ENCODE results near the gene VEZF1.
"Not testable (repeated sequence)": the region's sequence is repeated elsewhere in the genome, so short reads cannot be mapped to it uniquely, and the experiment has no call there.

Gene VEZF1

DNA sequence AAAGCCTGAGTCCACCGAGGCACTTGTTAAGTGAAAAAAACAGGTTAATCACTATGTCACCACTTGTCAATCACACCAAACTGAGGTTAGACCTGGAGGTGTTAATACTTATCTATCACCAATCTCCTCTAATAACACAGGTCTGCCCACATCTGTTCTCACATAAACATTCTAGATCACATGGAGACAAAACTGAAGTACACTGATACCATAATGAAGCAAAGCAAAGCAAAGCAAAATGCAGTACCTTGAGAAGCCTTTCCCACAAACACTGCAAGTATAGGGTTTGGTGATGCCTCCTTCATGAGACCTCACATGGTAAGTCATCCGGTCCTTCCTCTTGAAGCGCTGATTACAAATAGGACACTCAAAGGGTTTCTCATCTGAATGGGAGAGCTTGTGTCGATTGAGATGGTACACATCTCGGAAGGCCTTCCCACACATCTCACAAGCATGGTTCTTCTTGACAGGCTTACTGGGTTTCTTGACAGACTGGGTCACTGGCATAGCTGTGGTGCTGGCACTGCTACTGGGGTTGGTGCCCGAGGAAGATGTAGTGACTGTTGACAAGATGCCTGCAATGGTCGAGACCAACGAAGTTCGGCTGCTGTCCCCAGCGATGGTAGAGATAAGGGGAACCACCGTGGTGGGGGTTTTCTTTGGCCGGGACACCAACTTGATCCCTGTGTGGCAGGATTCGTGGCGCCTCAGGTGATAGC, 5.4 kb downstream of the VEZF1 start:
- no peak overlapping the region for H3K4me3 ChIP-seq (ENCODE audit: low read depth, low read length)

DNA sequence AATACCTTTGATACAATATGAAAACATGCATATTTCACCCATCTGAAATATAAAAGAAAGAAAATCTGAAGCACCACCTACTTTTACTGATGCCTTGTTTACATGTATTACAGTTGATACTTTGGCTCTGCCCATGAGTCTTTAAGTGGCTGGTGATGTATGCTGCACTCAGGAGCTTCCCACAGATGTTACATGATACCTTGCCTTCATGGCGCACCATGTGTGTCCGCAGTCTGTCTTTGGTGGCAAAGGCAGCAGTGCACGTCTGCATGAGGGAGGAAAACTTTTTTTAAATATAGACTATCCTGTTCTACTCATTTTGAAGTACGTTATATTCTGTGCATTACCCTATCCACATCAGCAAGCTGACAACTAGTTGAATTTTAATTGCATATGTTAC, 7.5 kb downstream of the VEZF1 start:
- no peak overlapping the region for H3K4me3 ChIP-seq (ENCODE audit: low read depth, low read length)
- TF ChIP-seq, protein P1, sequence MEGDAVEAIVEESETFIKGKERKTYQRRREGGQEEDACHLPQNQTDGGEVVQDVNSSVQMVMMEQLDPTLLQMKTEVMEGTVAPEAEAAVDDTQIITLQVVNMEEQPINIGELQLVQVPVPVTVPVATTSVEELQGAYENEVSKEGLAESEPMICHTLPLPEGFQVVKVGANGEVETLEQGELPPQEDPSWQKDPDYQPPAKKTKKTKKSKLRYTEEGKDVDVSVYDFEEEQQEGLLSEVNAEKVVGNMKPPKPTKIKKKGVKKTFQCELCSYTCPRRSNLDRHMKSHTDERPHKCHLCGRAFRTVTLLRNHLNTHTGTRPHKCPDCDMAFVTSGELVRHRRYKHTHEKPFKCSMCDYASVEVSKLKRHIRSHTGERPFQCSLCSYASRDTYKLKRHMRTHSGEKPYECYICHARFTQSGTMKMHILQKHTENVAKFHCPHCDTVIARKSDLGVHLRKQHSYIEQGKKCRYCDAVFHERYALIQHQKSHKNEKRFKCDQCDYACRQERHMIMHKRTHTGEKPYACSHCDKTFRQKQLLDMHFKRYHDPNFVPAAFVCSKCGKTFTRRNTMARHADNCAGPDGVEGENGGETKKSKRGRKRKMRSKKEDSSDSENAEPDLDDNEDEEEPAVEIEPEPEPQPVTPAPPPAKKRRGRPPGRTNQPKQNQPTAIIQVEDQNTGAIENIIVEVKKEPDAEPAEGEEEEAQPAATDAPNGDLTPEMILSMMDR (IDR thresholded peaks at IDR 0.05; ENCODE audit: low read depth, low read length): no peak

More for the DNA sequence above, 5.4 kb downstream of the VEZF1 start:
- TF ChIP-seq, protein P1 (IDR thresholded peaks at IDR 0.05; ENCODE audit: low read depth, low read length): no peak

DNA sequence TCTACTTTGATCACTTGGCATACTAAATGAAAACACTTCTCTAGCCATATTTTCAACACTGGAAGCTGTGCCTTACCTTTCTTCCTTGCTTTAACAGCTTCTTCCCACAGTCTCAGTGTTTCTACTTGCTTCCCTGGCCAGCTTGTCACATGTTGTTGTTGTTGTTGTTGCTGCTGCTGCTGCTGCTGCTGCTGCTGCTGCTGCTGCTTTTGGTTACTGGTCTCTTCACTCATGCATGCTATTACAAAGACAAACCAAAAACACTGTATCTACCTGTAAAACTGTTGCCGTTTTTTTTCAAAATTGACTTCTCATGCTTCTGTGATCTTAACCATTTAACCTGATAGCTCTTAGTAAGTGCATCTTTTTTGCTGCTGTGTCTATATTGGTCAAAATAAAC, 9.0 kb downstream of the VEZF1 start:
- no peak overlapping the region for H3K4me3 ChIP-seq (ENCODE audit: low read depth, low read length)
- TF ChIP-seq, protein P1 (IDR thresholded peaks at IDR 0.05; ENCODE audit: low read depth, low read length): no peak

DNA sequence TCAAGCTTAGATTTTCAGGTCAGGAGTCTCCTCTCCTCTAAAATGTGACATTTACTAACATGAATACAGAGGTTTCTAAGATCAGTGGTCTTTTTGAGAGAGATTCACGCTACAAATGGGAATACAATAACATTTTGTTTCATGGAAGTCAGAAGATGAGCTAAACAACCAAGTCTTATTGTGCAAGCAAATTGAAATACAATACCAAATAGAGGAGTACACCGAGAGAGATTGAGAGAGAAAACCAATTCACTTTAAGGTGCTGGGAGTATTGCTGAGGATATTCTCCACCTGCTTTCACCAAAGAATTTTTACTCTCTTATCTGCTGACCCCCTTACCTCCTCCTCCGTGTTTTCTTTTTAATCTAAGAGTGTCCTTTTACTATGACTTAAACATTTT, 11.5 kb downstream of the VEZF1 start:
- TF ChIP-seq, protein P1 (IDR thresholded peaks at IDR 0.05; ENCODE audit: low read depth, low read length): no peak

DNA sequence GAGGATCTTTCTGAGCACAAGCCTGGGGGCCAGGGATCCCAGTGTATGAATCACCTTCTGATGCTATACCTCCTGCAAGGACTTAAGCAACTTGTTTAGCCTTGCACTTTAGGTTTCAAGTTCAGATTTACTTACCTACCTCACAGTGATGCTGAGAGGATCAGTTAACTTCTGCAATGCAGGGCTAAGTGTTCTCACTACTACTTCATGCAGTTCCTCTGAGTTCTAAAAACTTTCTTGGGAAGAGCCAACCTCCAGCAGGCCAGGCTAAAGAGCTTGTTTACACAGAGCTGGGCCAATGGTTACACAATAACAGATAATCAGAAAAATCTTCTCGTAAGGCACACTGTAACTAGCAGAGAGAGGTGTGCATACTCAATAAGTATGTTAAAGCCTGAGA, 13.0 kb downstream of the VEZF1 start:
- TF ChIP-seq, protein P1 (IDR thresholded peaks at IDR 0.05; ENCODE audit: low read depth, low read length): no peak
- no peak overlapping the region for H3K4me3 ChIP-seq (ENCODE audit: low read depth, low read length)

More for the DNA sequence above, 11.5 kb downstream of the VEZF1 start:
- H3K4me3 ChIP-seq (ENCODE audit: low read depth, low read length): no peak overlapping the region

DNA sequence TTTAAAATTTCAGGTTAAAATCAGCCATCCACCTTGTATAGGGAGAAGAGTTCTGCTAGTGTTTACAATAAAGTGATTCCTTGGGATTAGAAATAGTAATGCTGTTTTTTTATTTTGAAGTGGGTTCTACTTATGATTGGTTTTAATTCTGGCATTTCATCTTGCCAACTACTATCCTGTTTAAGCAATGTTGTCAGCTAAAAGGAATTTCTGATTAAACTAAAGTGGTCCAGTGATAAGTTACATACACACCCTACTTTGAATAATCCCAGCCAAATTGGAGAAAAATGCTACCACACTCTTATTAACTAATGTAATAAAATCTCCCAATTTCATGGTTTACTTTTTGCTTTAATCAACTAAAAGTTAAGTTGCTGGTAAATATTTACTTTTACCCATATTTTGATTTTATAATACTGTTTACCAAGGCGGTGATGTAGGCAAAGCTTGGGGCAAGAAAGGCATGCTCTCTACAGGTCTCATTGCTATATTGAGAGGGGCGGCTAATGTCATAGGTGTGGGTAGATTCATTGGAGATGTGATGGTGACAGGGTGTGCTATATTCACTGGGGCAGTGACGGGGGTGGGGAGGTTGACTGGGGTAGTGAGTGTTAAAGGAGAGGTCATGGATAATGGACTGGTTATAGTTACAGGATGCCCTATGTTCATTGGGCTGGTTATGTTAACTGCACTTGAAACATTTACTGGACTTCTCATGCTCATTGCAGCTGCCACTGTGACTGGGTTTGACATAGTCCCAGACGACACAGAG, 13.8 kb downstream of the VEZF1 start:
- H3K4me3 ChIP-seq (ENCODE audit: low read depth, low read length): not testable (repeated sequence)

DNA sequence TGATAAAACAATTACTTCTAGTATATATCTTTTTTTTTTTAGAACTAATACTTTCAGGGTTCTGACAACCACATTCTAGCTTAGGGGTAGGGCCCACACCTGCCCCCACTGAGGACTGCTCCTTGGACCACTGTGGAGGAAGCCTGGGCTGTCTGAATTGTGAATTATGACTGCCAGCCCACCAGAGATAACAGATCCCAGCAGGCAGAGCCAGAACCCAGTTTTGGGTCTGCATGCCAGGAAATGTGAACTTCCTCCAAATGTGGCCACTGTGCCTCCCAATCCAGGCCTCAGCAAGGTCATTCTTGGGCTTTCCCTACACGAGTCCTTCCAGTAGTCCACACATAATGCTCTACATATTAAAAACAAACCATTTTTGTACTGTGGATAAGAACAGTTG, 15.9 kb downstream of the VEZF1 start:
- TF ChIP-seq, protein P1 (IDR thresholded peaks at IDR 0.05; ENCODE audit: low read depth, low read length): no peak
- H3K4me3 ChIP-seq (ENCODE audit: low read depth, low read length): no peak overlapping the region

All from WI38 (cell line).